Measurements from ENCODE around the gene AKAP7.

The AKAP7 gene

GRCh38 chr6:131122007-131122406 lies 13.3 kb upstream of the AKAP7 start:
- Histone ChIP-seq H3K27ac (ENCODE audit: insufficient read depth in 1 of 2, low read depth in 1 of 2, low read length in 2 of 2, poor library complexity in 1 of 2, severe bottlenecking in 2 of 2) (no peak overlapping the region), H3K9me3 (ENCODE audit: control extremely low read depth in 1 of 5, control insufficient read depth in 4 of 5, insufficient read depth in 2 of 5, low read depth in 1 of 5, low read length in 4 of 5) (no peaks in the 10 kb centered on the region), H3K27me3 (replicated peaks in 2 of 5; ENCODE audit: control insufficient read depth in 4 of 5, insufficient read depth in 5 of 5, low read length in 4 of 5) (no peaks in the 10 kb centered on the region), H3K4me3 (ENCODE audit: control insufficient read depth in 1 of 7, extremely low read depth in 1 of 7, insufficient read depth in 4 of 7, low read depth in 2 of 7, low read length in 6 of 7) (no peak overlapping the region), H3K4me1 (ENCODE audit: control extremely low read depth in 1 of 4, control insufficient read depth in 4 of 4, insufficient read depth in 4 of 4, low read length in 3 of 4) (no peaks in the 10 kb centered on the region), H3K36me3 (ENCODE audit: control insufficient read depth in 4 of 4, insufficient read depth in 4 of 4, low read length in 3 of 4) (no peaks in the 10 kb centered on the region)
- POLR2A ChIA-PET, result no interaction called here
- no peak for DNase-seq
- WGBS (ENCODE audit: insufficient coverage), result 80% methylated on average over 2 of the region's 3 CpGs
- CTCF ChIA-PET, result interaction anchor here (1.0 kb wide), 1 partner anchor 237 kb away, joined by 4 read pairs; no protein-coding TSS in a partner anchor

- CTCF ChIA-PET, result interaction anchor here (0.9 kb wide), 1 partner anchor 238 kb away, joined by 3 read pairs; no protein-coding TSS in a partner anchor
- Histone ChIP-seq H3K4me1 (ENCODE audit: control extremely low read depth in 1 of 4, control insufficient read depth in 4 of 4, insufficient read depth in 4 of 4, low read length in 3 of 4) (no peaks in the 10 kb centered on the region), H3K36me3 (ENCODE audit: control insufficient read depth in 4 of 4, insufficient read depth in 4 of 4, low read length in 3 of 4) (no peaks in the 10 kb centered on the region), H3K9me3 (ENCODE audit: control extremely low read depth in 1 of 5, control insufficient read depth in 4 of 5, insufficient read depth in 2 of 5, low read depth in 1 of 5, low read length in 4 of 5) (no peaks in the 10 kb centered on the region), H3K4me3 (ENCODE audit: control insufficient read depth in 1 of 7, extremely low read depth in 1 of 7, insufficient read depth in 4 of 7, low read depth in 2 of 7, low read length in 6 of 7) (no peak overlapping the region), H3K27me3 (replicated peaks in 2 of 5; ENCODE audit: control insufficient read depth in 4 of 5, insufficient read depth in 5 of 5, low read length in 4 of 5) (no peaks in the 10 kb centered on the region), H3K27ac (ENCODE audit: insufficient read depth in 1 of 2, low read depth in 1 of 2, low read length in 2 of 2, poor library complexity in 1 of 2, severe bottlenecking in 2 of 2) (no peak overlapping the region)
- WGBS (ENCODE audit: insufficient coverage), result no CpG with 5 or more reads among the region's 1 CpG
- no peak for DNase-seq
- POLR2A ChIA-PET, result no interaction called here
Measured at GRCh38 chr6:131122516-131122915, 12.8 kb upstream of the AKAP7 start.

GRCh38 chr6:131124336-131125071 lies 10.8 kb upstream of the AKAP7 start:
- DNase-seq, result no peak
- Histone ChIP-seq H3K4me3 (ENCODE audit: control insufficient read depth in 1 of 7, extremely low read depth in 1 of 7, insufficient read depth in 4 of 7, low read depth in 2 of 7, low read length in 6 of 7) (no peak overlapping the region), H3K9me3 (ENCODE audit: control extremely low read depth in 1 of 5, control insufficient read depth in 4 of 5, insufficient read depth in 2 of 5, low read depth in 1 of 5, low read length in 4 of 5) (no peaks in the 10 kb centered on the region), H3K27ac (ENCODE audit: insufficient read depth in 1 of 2, low read depth in 1 of 2, low read length in 2 of 2, poor library complexity in 1 of 2, severe bottlenecking in 2 of 2) (no peak overlapping the region), H3K4me1 (ENCODE audit: control extremely low read depth in 1 of 4, control insufficient read depth in 4 of 4, insufficient read depth in 4 of 4, low read length in 3 of 4) (no peaks in the 10 kb centered on the region), H3K36me3 (ENCODE audit: control insufficient read depth in 4 of 4, insufficient read depth in 4 of 4, low read length in 3 of 4) (no peaks in the 10 kb centered on the region), H3K27me3 (replicated peaks in 2 of 5; ENCODE audit: control insufficient read depth in 4 of 5, insufficient read depth in 5 of 5, low read length in 4 of 5) (no peaks in the 10 kb centered on the region)
- ChIA-PET CTCF (no interaction called here), POLR2A (no interaction called here)
- WGBS (ENCODE audit: insufficient coverage), result 78% methylated on average over 2 of the region's 3 CpGs

GRCh38 chr6:131125431-131125830 lies 9.8 kb upstream of the AKAP7 start:
- Histone ChIP-seq H3K4me1 (ENCODE audit: control extremely low read depth in 1 of 4, control insufficient read depth in 4 of 4, insufficient read depth in 4 of 4, low read length in 3 of 4) (no peaks in the 10 kb centered on the region), H3K27me3 (replicated peaks in 2 of 5; ENCODE audit: control insufficient read depth in 4 of 5, insufficient read depth in 5 of 5, low read length in 4 of 5) (no peaks in the 10 kb centered on the region), H3K9me3 (ENCODE audit: control extremely low read depth in 1 of 5, control insufficient read depth in 4 of 5, insufficient read depth in 2 of 5, low read depth in 1 of 5, low read length in 4 of 5) (no peaks in the 10 kb centered on the region), H3K4me3 (ENCODE audit: control insufficient read depth in 1 of 7, extremely low read depth in 1 of 7, insufficient read depth in 4 of 7, low read depth in 2 of 7, low read length in 6 of 7) (no peak overlapping the region), H3K27ac (ENCODE audit: insufficient read depth in 1 of 2, low read depth in 1 of 2, low read length in 2 of 2, poor library complexity in 1 of 2, severe bottlenecking in 2 of 2) (no peak overlapping the region), H3K36me3 (ENCODE audit: control insufficient read depth in 4 of 4, insufficient read depth in 4 of 4, low read length in 3 of 4) (no peaks in the 10 kb centered on the region)
- ChIA-PET CTCF (no interaction called here), POLR2A (no interaction called here)
- WGBS (ENCODE audit: insufficient coverage), result no CpG with 5 or more reads among the region's 1 CpG
- no peak for DNase-seq

- 94% methylated on average over 6 of the region's 10 CpGs for WGBS (ENCODE audit: insufficient coverage)
- Histone ChIP-seq H3K27ac (ENCODE audit: insufficient read depth in 1 of 2, low read depth in 1 of 2, low read length in 2 of 2, poor library complexity in 1 of 2, severe bottlenecking in 2 of 2) (no peak overlapping the region), H3K36me3 (ENCODE audit: control insufficient read depth in 4 of 4, insufficient read depth in 4 of 4, low read length in 3 of 4) (no peaks in the 10 kb centered on the region), H3K27me3 (replicated peaks in 2 of 5; ENCODE audit: control insufficient read depth in 4 of 5, insufficient read depth in 5 of 5, low read length in 4 of 5) (no peaks in the 10 kb centered on the region), H3K9me3 (ENCODE audit: control extremely low read depth in 1 of 5, control insufficient read depth in 4 of 5, insufficient read depth in 2 of 5, low read depth in 1 of 5, low read length in 4 of 5) (no peaks in the 10 kb centered on the region), H3K4me3 (ENCODE audit: control insufficient read depth in 1 of 7, extremely low read depth in 1 of 7, insufficient read depth in 4 of 7, low read depth in 2 of 7, low read length in 6 of 7) (no peak overlapping the region), H3K4me1 (ENCODE audit: control extremely low read depth in 1 of 4, control insufficient read depth in 4 of 4, insufficient read depth in 4 of 4, low read length in 3 of 4) (peaks cover 6 to 7% (median 6%) of the 10 kb centered on the region in 4 experiments)
- CTCF ChIA-PET, result no interaction called here
- POLR2A ChIA-PET, result no interaction called here
- no peak for DNase-seq
Measured at GRCh38 chr6:131129689-131130553, 5.3 kb upstream of the AKAP7 start.

GRCh38 chr6:131130554-131130940 lies 4.7 kb upstream of the AKAP7 start:
- 100% methylated on average over 4 of the region's 5 CpGs for WGBS (ENCODE audit: insufficient coverage)
- no peak for DNase-seq

GRCh38 chr6:131132360-131132759 lies 2.9 kb upstream of the AKAP7 start:
- H3K27me3 ChIP-seq (replicated peaks in 2 of 5; ENCODE audit: control insufficient read depth in 4 of 5, insufficient read depth in 5 of 5, low read length in 4 of 5), result no peaks in the 10 kb centered on the region
- H3K36me3 ChIP-seq (ENCODE audit: control insufficient read depth in 4 of 4, insufficient read depth in 4 of 4, low read length in 3 of 4), result no peaks in the 10 kb centered on the region
- no peak overlapping the region for H3K27ac ChIP-seq (ENCODE audit: insufficient read depth in 1 of 2, low read depth in 1 of 2, low read length in 2 of 2, poor library complexity in 1 of 2, severe bottlenecking in 2 of 2)
- H3K4me1 ChIP-seq (ENCODE audit: control extremely low read depth in 1 of 4, control insufficient read depth in 4 of 4, insufficient read depth in 4 of 4, low read length in 3 of 4), result peaks cover 6 to 18% (median 13%) of the 10 kb centered on the region in 4 experiments
- no peaks in the 10 kb centered on the region for H3K9me3 ChIP-seq (ENCODE audit: control extremely low read depth in 1 of 5, control insufficient read depth in 4 of 5, insufficient read depth in 2 of 5, low read depth in 1 of 5, low read length in 4 of 5)
- ChIA-PET CTCF (no interaction called here), POLR2A (no interaction called here)
- 100% methylated on average over 3 of the region's 4 CpGs for WGBS (ENCODE audit: insufficient coverage)
- DNase-seq, result no peak
- no peak overlapping the region for H3K4me3 ChIP-seq (ENCODE audit: control insufficient read depth in 1 of 7, extremely low read depth in 1 of 7, insufficient read depth in 4 of 7, low read depth in 2 of 7, low read length in 6 of 7)

More at GRCh38 chr6:131130554-131130940, 4.7 kb upstream of the AKAP7 start:
- Histone ChIP-seq H3K27me3 (replicated peaks in 2 of 5; ENCODE audit: control insufficient read depth in 4 of 5, insufficient read depth in 5 of 5, low read length in 4 of 5) (no peaks in the 10 kb centered on the region), H3K36me3 (ENCODE audit: control insufficient read depth in 4 of 4, insufficient read depth in 4 of 4, low read length in 3 of 4) (no peaks in the 10 kb centered on the region), H3K9me3 (ENCODE audit: control extremely low read depth in 1 of 5, control insufficient read depth in 4 of 5, insufficient read depth in 2 of 5, low read depth in 1 of 5, low read length in 4 of 5) (no peaks in the 10 kb centered on the region), H3K4me1 (ENCODE audit: control extremely low read depth in 1 of 4, control insufficient read depth in 4 of 4, insufficient read depth in 4 of 4, low read length in 3 of 4) (peaks cover 6 to 10% (median 8%) of the 10 kb centered on the region in 4 experiments), H3K4me3 (ENCODE audit: control insufficient read depth in 1 of 7, extremely low read depth in 1 of 7, insufficient read depth in 4 of 7, low read depth in 2 of 7, low read length in 6 of 7) (no peak overlapping the region), H3K27ac (ENCODE audit: insufficient read depth in 1 of 2, low read depth in 1 of 2, low read length in 2 of 2, poor library complexity in 1 of 2, severe bottlenecking in 2 of 2) (no peak overlapping the region)
- POLR2A ChIA-PET, result no interaction called here
- CTCF ChIA-PET, result no interaction called here

All from common myeloid progenitor, CD34-positive (primary cell).